Measurements from ENCODE around the gene CARMIL3.

The CARMIL3 gene

DNA sequence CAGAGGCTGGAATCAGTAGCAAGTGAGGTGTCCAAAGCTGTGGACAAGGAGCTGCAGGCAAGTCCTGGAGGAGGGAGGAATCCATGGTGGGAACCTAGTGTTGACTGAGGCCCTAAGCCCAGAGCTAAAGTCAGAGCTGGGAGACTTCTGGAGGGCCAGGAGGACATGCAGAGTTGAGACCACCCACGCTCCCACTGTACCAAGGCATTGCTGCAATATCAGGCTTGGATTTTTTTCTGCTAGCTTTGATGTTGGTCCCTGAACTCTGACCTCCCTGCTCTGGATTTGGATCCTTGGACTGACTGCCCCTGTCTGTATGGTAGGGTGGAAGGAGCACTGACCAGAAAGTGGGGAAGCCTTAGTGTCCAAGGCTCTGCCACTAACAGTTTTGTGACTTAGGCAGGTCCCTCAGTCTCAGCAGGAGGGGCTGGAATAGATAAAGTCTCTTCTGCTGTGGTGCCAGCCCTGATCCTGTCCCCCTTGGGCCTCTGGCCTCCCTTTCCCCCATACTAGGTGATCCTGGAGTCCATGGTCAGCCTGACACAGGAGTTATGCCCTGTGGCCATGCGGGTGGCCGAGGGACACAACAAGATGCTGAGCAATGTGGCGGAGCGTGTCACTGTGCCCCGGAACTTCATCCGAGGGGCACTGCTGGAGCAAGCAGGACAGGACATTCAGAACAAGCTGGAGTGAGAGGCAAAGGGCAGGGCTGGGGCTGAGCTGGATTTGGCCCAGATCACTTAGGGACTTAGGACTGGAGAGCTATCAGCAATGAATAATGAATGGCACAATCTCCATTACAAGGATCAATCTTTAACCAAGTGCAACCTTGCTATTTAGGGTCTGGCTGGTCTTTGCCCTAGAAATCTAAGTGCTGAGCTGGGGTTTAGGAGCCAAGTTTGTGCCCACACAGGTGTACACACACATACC is 9.4 kb downstream of the CARMIL3 start:
- FAIRE-seq, result no peak
- DNase-seq (ENCODE audit: insufficient read length, low spot score), result peak; percentile 10
- TF ChIP-seq, protein P1, sequence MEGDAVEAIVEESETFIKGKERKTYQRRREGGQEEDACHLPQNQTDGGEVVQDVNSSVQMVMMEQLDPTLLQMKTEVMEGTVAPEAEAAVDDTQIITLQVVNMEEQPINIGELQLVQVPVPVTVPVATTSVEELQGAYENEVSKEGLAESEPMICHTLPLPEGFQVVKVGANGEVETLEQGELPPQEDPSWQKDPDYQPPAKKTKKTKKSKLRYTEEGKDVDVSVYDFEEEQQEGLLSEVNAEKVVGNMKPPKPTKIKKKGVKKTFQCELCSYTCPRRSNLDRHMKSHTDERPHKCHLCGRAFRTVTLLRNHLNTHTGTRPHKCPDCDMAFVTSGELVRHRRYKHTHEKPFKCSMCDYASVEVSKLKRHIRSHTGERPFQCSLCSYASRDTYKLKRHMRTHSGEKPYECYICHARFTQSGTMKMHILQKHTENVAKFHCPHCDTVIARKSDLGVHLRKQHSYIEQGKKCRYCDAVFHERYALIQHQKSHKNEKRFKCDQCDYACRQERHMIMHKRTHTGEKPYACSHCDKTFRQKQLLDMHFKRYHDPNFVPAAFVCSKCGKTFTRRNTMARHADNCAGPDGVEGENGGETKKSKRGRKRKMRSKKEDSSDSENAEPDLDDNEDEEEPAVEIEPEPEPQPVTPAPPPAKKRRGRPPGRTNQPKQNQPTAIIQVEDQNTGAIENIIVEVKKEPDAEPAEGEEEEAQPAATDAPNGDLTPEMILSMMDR (IDR thresholded peaks at IDR 0.05; ENCODE audit: insufficient read depth, missing control alignments), result no peak

- peak; percentile 5 for DNase-seq (ENCODE audit: insufficient read length, low spot score)
- no peak for FAIRE-seq
- TF ChIP-seq, protein P1 (IDR thresholded peaks at IDR 0.05; ENCODE audit: insufficient read depth, missing control alignments), result no peak
Observed at GRCh38 chr14:24062216-24062980, 10.6 kb downstream of the CARMIL3 start.

DNA sequence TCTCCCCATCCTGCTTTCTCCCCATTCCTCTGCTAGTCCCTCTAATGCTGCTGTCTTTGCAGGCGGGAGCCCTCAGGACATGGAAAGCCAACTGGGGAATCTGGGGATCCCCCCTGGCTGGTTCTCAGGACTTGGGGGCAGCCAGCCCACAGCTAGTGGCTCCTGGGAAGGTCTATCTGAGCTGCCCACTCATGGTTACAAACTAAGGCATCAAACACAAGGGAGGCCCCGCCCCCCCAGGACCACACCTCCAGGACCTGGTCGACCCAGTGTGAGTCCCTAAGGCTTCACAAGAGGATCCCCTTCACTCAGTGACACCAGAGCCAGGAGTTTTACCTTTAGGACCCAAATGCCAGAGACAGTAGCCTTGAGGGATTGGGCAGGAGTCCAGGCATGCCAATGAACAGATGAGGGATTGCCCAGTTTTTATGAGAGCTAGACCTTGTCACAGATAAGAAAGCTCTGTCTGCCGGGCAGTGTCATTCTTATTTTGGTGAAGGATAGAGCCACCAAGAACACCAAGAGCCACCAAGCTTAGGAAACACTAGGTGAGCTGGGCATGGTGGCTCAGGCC is 11.5 kb downstream of the CARMIL3 start:
- peak; percentile 11 for DNase-seq (ENCODE audit: insufficient read length, low spot score)
- TF ChIP-seq, protein P1 (IDR thresholded peaks at IDR 0.05; ENCODE audit: insufficient read depth, missing control alignments), result no peak
- no peak for FAIRE-seq

DNA sequence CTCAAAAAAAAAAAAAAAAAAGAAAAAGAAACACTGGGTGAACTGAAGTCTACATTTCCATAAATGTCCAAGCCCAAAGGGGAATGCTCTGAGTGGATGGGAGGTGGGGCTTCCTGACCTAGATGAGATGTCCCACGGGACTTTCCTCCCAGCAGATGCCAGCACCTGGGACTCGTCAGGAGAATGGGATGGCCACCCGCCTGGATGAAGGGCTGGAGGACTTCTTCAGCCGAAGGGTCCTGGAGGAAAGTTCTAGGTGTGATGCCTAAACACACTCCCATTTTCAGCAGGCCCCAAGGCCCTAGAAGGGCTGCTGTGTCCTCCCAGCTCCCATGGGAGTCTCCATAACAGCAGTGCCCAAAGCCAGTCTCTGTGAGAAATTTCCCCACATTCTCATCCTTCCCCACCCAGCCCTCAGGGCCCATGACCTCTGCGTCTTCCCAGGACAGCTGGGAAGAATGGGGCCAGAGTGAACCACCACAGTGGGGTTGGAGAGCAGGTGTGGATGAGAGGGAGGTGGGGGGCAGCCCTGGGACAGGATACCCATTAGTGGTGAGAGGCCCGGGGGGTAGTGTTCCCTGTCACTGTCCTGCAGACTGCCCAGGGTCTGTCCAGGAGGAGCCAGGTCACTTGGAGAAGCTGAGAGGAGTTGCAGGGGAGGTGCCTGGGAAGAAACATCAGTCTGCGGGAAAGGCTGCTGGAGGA is 12.4 kb downstream of the CARMIL3 start:
- FAIRE-seq (no peak), DNase-seq (ENCODE audit: insufficient read length, low spot score) (peak; percentile 17)
- TF ChIP-seq, protein P1 (IDR thresholded peaks at IDR 0.05; ENCODE audit: insufficient read depth, missing control alignments), result no peak

GRCh38 chr14:24064856-24065255 is 13.0 kb downstream of the CARMIL3 start:
- TF ChIP-seq, protein P1 (IDR thresholded peaks at IDR 0.05; ENCODE audit: insufficient read depth, missing control alignments), result no peak
- FAIRE-seq (no peak), DNase-seq (ENCODE audit: insufficient read length, low spot score) (peak; percentile 14)

GRCh38 chr14:24065408-24065807 is 13.6 kb downstream of the CARMIL3 start:
- TF ChIP-seq, protein P1 (IDR thresholded peaks at IDR 0.05; ENCODE audit: insufficient read depth, missing control alignments), result no peak
- no peak for FAIRE-seq
- no peak for DNase-seq (ENCODE audit: insufficient read length, low spot score)
